Measurements from ENCODE around the gene ANKRD23. TPM values are rescaled to one million over a fixed set of nuclear protein-coding genes. Genes with fewer than 3 reads are reported as not detected.
"Not testable (repeated sequence)": the region's sequence is repeated elsewhere in the genome, so short reads cannot be mapped to it uniquely, and the experiment has no call there.

ANKRD23 gene
- total RNA-seq, 1 donor, result 2.3 TPM

DNA sequence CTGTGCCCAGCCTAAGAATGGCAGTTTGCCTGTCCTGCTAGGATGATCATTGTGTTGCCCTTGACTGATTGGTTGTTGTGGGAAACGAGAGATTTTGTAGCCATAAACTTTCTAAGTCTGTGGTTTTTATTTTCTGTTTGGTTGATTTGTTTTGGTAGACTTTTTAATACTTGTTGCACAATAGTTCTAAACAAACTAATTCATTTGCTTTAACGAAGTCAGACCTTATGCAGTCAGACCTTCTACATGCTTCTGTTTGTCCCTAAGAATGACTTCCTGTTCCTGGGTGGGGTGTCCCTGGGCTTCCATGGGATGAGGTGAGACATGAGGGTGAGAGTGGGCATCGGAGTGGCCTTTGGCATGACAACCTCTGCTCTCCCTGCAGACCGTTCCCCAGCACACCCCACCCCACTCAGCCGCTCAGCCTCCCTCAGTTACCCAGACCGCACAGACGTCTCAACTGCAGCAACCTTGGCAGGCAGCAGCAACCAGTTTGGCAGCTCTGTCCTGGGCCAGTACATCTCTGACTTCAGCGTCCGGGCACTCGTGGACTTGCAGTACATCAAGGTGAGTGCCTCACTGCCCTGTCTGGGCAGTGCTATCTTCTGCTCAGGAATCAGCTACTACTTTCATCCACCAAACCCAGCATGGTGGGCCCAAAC lies 35.5 kb downstream of the ANKRD23 start:
- no peak for DNase-seq (ENCODE audit: low read depth)
- no peak overlapping the region for H3K4me3 ChIP-seq (ENCODE audit: low read depth, low read length)
- TF ChIP-seq CTCF (IDR thresholded peaks at IDR 0.05; ENCODE audit: insufficient read depth, low read length), result no peak

DNA sequence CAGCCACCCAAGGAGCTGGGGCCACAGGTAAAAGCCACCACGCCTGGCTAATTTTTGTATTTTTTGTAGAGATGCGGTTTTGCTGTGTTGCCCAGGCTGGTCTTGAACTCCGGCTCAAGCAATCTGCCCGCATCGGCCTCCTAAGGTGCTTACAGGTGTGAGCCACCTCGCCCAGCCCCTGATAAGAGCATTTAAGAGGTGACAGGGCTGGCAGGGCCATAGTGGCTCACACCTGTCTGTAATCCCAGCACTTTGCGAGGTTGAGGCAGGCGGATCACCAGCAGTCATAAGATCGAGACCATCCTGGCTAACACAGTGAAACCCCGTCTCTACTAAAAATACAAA lies 36.7 kb downstream of the ANKRD23 start:
- no peak overlapping the region for H3K4me3 ChIP-seq (ENCODE audit: low read depth, low read length)
- no peak for TF ChIP-seq CTCF (IDR thresholded peaks at IDR 0.05; ENCODE audit: insufficient read depth, low read length)
- no peak for DNase-seq (ENCODE audit: low read depth)

- no peak for DNase-seq (ENCODE audit: low read depth)
- TF ChIP-seq CTCF (IDR thresholded peaks at IDR 0.05; ENCODE audit: insufficient read depth, low read length), result no peak
These were observed 37.2 kb downstream of the ANKRD23 start for GRCh38 chr2:96806468-96807126.

DNA sequence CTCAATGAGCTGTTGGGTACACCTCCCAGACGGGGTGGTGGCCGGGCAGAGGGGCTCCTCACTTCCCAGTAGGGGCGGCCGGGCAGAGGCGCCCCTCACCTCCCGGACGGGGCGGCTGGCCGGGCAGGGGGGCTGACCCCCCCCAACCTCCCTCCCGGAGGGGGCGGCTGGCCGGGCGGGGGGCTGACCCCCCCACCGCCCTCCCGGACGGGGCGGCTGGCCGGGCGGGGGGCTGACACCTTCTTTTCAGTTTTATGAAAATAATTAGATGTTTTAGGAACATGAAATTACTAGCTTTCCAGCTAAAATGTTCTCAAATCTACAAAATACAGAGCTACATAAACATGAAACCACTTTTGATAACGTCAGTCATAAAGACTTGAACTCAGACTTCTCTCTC lies 37.9 kb downstream of the ANKRD23 start:
- not testable (repeated sequence) for H3K4me3 ChIP-seq (ENCODE audit: low read depth, low read length); DNase-seq (ENCODE audit: low read depth)

More at GRCh38 chr2:96806468-96807126, 37.2 kb downstream of the ANKRD23 start:
- H3K4me3 ChIP-seq (ENCODE audit: low read depth, low read length), result no peak overlapping the region

- H3K4me3 ChIP-seq (ENCODE audit: low read depth, low read length), result no peak overlapping the region
- no peak for DNase-seq (ENCODE audit: low read depth)
- TF ChIP-seq CTCF (IDR thresholded peaks at IDR 0.05; ENCODE audit: insufficient read depth, low read length), result no peak
These were observed 38.8 kb downstream of the ANKRD23 start for GRCh38 chr2:96804986-96805385.

DNA sequence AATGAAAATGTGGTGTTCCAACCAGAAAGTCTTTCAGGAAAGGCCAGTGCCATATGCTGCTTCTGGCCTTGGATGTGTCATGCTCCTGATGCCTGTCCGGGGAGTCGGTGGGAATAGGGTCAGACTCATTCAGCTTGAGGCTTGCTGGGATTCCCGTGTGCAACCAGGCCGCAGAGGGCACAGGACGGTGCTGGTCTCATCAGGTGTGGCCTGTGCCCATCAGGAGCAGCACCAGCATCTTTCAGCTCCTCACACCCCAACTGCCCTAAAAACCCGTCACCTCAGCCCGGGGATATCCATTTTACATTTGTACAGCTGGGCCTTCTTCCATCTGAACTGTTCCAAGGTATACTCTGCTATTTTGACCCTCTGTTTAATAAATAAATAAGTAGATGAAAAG lies 41.1 kb downstream of the ANKRD23 start:
- DNase-seq (ENCODE audit: low read depth), result no peak
- no peak overlapping the region for H3K4me3 ChIP-seq (ENCODE audit: low read depth, low read length)
- no peak for TF ChIP-seq CTCF (IDR thresholded peaks at IDR 0.05; ENCODE audit: insufficient read depth, low read length)

DNA sequence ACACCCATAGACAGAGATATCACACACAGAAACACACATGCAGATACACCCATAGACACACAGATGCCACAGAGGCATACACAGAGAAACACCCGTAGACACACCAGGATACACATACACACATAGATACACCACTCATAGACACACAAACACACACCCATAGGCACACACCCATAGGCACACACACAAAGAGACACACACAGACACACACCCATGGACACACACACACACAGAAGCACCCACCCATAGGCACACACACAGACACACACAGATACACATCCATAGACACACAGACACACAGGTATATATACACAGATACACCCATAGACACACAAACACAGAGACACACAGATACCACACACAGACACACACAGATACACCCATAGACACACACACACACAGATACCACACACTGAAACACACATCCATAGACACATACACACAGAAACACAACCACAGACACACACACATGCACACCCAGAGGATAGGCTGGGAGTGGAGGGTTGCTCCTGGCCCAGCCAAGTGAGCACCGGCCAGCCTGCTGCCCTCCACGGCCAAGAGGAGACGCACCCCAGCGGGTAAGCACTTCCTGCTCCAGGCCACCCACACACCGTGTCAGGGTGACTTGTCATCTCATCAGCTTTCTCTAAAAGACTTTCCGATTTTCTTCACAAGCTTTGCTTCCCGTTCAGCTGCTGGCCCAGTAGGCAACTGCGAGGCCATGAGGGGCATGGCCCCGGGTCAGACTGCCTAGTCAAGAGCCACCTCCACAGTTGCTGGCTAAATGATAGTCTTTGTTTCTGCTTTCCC lies 41.8 kb downstream of the ANKRD23 start:
- no peak overlapping the region for H3K4me3 ChIP-seq (ENCODE audit: low read depth, low read length)
- DNase-seq (ENCODE audit: low read depth), result no peak
- TF ChIP-seq CTCF (IDR thresholded peaks at IDR 0.05; ENCODE audit: insufficient read depth, low read length), result no peak
